T-cell (primary cell): ENCODE results near the gene PGC. TPM values are rescaled to one million over a fixed set of nuclear protein-coding genes. Genes with fewer than 3 reads are reported as not detected.

Source experiments
- ATAC-seq, 4 experiments: fragments of 200-7000 bp in 3 of 4; fragments of 150-1000 bp in 1 of 4; cut with Tn5 transposase; replicated peaks in 1 of 4; 1 replicate in 3 of 4; 2 replicates in 1 of 4; pipeline ENCODE4 v1.10.0; 2021; ENCODE audit warnings: moderate library complexity in 3 of 4, mild to moderate bottlenecking in 2 of 4, moderate number of reproducible peaks in 1 of 4
- CTCF ChIA-PET, 2 donors: fragments of 300-600 bp; sonication (Branson Sonifier 250); formaldehyde crosslinking; loops; one replicate each; lab custom pipeline; 2022; ENCODE audit warnings: antibody characterized with exemption in 2 of 2; lab: Charles Lee
- POLR2A ChIA-PET, 2 donors: fragments of 300-600 bp; sonication (Branson Sonifier 250); formaldehyde crosslinking; loops; one replicate each; lab custom pipeline; 2022; ENCODE audit warnings: antibody characterized with exemption in 2 of 2; lab: Charles Lee
- DNase-seq, 35 experiments: peaks; one replicate each; pipeline versions ENCODE4 v3.0.0 to v3.0.0-alpha.2; 2013 to 2023
- H3K27ac ChIP-seq: one replicate; pipeline ENCODE4 v1.5.1; 2013; ENCODE audit warnings: low read length
- H3K27me3 ChIP-seq, 2 experiments: replicated peaks in 1 of 2; 1 replicate in 1 of 2; 2 replicates in 1 of 2; pipeline versions ENCODE4 v1.6.1 to v1.7.0; 2013; ENCODE audit warnings: low read length in 1 of 2, mixed read lengths in 1 of 2; ENCODE audit not compliant: control insufficient read depth in 2 of 2, insufficient read depth in 2 of 2; ENCODE audit errors: extremely low read depth in 1 of 2
- H3K36me3 ChIP-seq, 2 donors: 1 replicate in 1 of 2; 2 replicates in 1 of 2; pipeline versions ENCODE4 v1.6.1 to v1.7.0; 2013; ENCODE audit warnings: low read length in 1 of 2; ENCODE audit not compliant: control insufficient read depth in 2 of 2, insufficient read depth in 1 of 2; ENCODE audit errors: extremely low read depth in 1 of 2
- H3K4me1 ChIP-seq, 2 experiments: 1 replicate in 1 of 2; 2 replicates in 1 of 2; pipeline versions ENCODE4 v1.6.1 to v1.7.0; 2013; ENCODE audit warnings: low read length in 2 of 2, mixed read lengths in 1 of 2; ENCODE audit not compliant: insufficient read depth in 2 of 2, control insufficient read depth in 1 of 2; ENCODE audit errors: extremely low read depth in 1 of 2
- H3K4me3 ChIP-seq, 2 donors: 1 replicate in 1 of 2; 2 replicates in 1 of 2; pipeline versions ENCODE4 v1.5.1 to v1.7.0; 2013; ENCODE audit warnings: mild to moderate bottlenecking in 2 of 2, low read length in 1 of 2, moderate library complexity in 1 of 2; ENCODE audit not compliant: control insufficient read depth in 1 of 2; ENCODE audit errors: extremely low read depth in 1 of 2
- H3K9me3 ChIP-seq: 2 replicates; pipeline ENCODE4 v1.7.0; 2013
- H3K27ac Mint-ChIP-seq, 2 donors: one replicate each; pipeline ENCODE4 v1.8.0; 2020 to 2021; ENCODE audit warnings: mild to moderate bottlenecking in 2 of 2, mixed read lengths in 2 of 2
- H3K27me3 Mint-ChIP-seq, 2 donors: one replicate each; pipeline ENCODE4 v1.8.0; 2021 to 2022; ENCODE audit warnings: mixed read lengths in 2 of 2
- H3K36me3 Mint-ChIP-seq: one replicate; pipeline ENCODE4 v1.8.0; 2021; ENCODE audit warnings: mixed read lengths
- H3K4me1 Mint-ChIP-seq, 3 donors: one replicate each; pipeline ENCODE4 v1.8.0; 2020 to 2022; ENCODE audit warnings: mixed read lengths in 3 of 3, mild to moderate bottlenecking in 1 of 3
- H3K4me3 Mint-ChIP-seq, 3 donors: one replicate each; pipeline ENCODE4 v1.8.0; 2020 to 2022; ENCODE audit warnings: mild to moderate bottlenecking in 3 of 3, mixed read lengths in 3 of 3, moderate library complexity in 3 of 3
- H3K9me3 Mint-ChIP-seq, 3 donors: one replicate each; pipeline ENCODE4 v1.8.0; 2020 to 2022; ENCODE audit warnings: mixed read lengths in 3 of 3
- WGBS: methylation state at CpG from one replicate; pipeline ENCODE4 v1.1.5; 2013; ENCODE audit warnings: missing lambda C conversion rate; ENCODE audit not compliant: insufficient coverage; 5-methylcytosine and 5-hydroxymethylcytosine counted together
- total RNA-seq, 35 experiments: library from RNA in 6 of 35; stranded (reverse) in 6 of 35; fragments of 120-200 nt in 1 of 35; gene quantifications; one replicate each; pipeline versions ENCODE4 v1.2.1 to v1.2.4 and lab custom pipeline; 2013 to 2026

Gene PGC
- total RNA-seq, 5 donors from 2014 or later (not counting 1 experiment from before 2014, with no cell fraction given) = 0.58 to 0.86 (median 0.70) TPM; not detected in 2

DNA sequence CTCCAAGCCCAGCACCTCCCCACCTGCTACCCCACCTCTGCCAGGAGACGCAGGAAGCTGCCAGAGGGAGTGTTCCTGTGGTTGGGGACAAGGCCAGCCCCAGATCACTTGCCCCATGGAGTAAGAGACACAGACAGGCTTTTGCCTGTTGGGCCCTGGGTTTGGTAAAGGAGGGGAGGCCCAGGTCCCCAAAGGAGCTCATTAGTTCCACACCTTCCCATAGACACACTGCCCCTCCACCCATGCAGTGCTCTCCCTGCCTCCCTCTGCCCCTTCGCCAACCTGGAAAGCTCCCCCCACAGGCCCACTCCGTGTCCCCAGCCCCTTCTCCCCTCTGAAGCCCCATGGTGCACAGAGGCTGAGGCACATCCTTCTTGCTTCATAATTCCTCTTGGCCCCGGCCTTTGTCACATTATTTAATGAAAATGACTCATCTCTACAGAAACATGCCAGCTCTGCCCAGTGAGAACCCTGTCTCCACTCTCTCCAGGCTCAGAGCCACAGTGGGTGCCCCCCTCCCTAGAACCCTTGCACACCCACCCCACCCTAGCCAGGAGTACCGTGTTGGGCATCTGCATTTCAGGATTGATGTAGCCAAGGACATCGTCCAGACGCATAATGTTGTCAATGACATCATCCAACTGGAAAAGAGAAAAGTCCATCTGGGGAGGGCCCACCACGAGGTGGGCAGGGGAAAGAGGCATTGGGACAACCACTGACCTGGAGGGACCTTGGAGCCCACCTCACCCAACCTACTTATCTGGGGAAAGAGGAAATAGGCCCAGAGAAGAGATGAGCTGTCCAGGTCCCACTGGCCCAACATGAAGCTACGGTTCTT, 57.8 kb downstream of the PGC start:
- Mint-ChIP-seq H3K36me3 (peaks cover 12% of the 10 kb centered on the region), H3K4me1 (no peaks in the 10 kb centered on the region), H3K27ac (no peak overlapping the region), H3K9me3 (no peaks in the 10 kb centered on the region), H3K27me3 (no peaks in the 10 kb centered on the region), H3K4me3 (no peak overlapping the region)
- H3K9me3 ChIP-seq = no peaks in the 10 kb centered on the region
- POLR2A ChIA-PET = interaction anchor here in 1 of 2 donors (0.6 kb wide), 1 partner anchor 12 kb away, joined by 3 read pairs; no protein-coding TSS in a partner anchor
- H3K36me3 ChIP-seq = peaks cover 14 to 31% of the 10 kb centered on the region in 2 donors
- no peaks in the 10 kb centered on the region for H3K27me3 ChIP-seq
- ATAC-seq = no peak
- no peak overlapping the region for H3K27ac ChIP-seq
- WGBS = 90% methylated on average over 5 of the region's 9 CpGs
- no peak for DNase-seq
- CTCF ChIA-PET = interaction anchor here in 1 of 2 donors (0.7 to 1.1 kb wide), 2 partner anchors 17 to 386 kb away, joined by 3 to 4 read pairs; no protein-coding TSS in a partner anchor
- H3K4me1 ChIP-seq = no peaks in the 10 kb centered on the region
- H3K4me3 ChIP-seq = no peak overlapping the region

DNA sequence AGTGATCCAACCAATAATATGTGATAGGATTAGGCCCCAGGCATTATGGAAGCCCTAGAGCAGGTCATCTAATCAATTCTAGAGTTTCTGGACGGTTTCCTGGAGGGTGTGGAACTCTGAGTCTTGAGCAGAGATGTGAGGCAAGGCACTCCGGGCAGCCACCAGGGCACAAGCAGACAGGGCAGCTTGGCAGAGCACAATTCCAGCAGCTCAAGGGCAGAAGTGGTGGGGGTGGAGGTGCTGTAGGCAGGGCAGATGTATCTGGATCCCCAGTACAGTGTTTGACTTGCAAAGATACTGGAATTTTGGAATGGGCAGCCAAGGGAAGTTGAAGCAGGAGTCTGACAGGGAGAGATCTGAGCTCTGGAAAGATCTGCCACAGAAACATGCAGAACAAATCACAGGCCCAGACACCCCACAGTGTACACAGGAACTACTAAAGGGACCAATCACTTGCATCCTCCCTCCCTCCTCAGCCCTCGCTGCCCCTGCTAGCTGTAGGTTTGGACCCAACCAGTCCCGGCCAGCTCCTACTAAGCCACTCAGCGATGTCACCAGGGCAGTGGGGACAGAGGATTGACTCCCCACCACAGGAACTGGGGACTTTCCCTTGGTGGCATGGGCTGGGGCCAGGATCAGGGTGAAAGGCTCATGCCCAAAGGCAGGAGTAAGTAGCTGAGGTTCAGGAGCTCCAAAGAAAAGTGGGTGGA, 58.8 kb downstream of the PGC start:
- POLR2A ChIA-PET = no interaction called here
- H3K4me3 Mint-ChIP-seq = no peak overlapping the region
- H3K4me1 Mint-ChIP-seq = peaks cover 4 to 6% (median 5%) of the 10 kb centered on the region in 3 donors
- H3K9me3 Mint-ChIP-seq = no peaks in the 10 kb centered on the region
- ATAC-seq = no peak
- H3K4me1 ChIP-seq = peaks cover 0 to 6% of the 10 kb centered on the region in 2 experiments
- H3K27me3 Mint-ChIP-seq = no peaks in the 10 kb centered on the region
- peaks cover 0 to 1% of the 10 kb centered on the region in 2 experiments for H3K27me3 ChIP-seq
- 85% methylated on average over 4 of the region's 5 CpGs for WGBS
- no peak overlapping the region for H3K27ac ChIP-seq
- no peak overlapping the region for H3K27ac Mint-ChIP-seq
- H3K36me3 ChIP-seq = peaks cover 14 to 31% of the 10 kb centered on the region in 2 donors
- DNase-seq = no peak
- no peak overlapping the region for H3K4me3 ChIP-seq
- H3K36me3 Mint-ChIP-seq = peaks cover 12% of the 10 kb centered on the region
- CTCF ChIA-PET = interaction anchor here in 1 of 2 donors (1.1 kb wide), 1 partner anchor 18 kb away, joined by 4 read pairs; no protein-coding TSS in a partner anchor
- H3K9me3 ChIP-seq = no peaks in the 10 kb centered on the region

DNA sequence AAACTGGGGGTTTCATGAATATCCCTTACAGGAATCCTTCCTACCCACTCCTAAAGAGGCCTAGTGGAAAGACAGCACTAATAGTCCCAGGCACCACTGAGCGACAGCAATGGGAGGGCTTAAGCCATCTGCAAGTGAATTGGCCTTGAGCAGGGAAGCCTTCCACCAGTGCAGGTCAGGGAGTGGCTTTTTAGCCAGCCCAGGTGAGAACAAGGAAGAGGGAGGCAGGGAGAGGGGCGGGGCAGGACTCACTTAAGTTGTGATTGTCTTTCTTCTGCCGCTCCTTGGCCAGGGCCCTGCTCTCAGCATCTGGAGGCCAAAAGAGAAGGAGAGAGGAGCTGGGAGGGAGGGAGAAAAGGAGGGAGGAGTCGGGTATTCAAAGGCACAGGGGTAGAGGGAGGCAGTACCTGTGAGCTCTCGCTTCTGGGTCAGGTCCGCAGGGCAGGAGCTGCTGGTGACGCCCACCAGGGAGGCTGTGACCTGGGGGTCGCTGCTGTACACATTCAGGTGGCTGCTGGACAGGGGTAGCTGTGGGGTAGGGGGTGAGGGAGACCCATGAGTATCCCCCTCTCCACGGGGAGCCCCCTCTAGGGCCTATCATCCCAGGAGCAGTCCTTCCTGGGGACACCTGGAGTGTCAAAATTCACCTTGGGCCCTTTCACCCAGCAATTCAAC, 59.6 kb downstream of the PGC start:
- no peaks in the 10 kb centered on the region for H3K27me3 Mint-ChIP-seq
- CTCF ChIA-PET = no interaction called here
- peaks cover 14 to 31% of the 10 kb centered on the region in 2 donors for H3K36me3 ChIP-seq
- WGBS = 94% methylated on average over 3 of the region's 9 CpGs
- H3K27me3 ChIP-seq = peaks cover 0 to 9% of the 10 kb centered on the region in 2 experiments
- H3K9me3 ChIP-seq = no peaks in the 10 kb centered on the region
- no peak overlapping the region for H3K27ac Mint-ChIP-seq
- no peak overlapping the region for H3K4me3 Mint-ChIP-seq
- H3K36me3 Mint-ChIP-seq = peaks cover 12% of the 10 kb centered on the region
- DNase-seq (no peak), ATAC-seq (no peak)
- no peak overlapping the region for H3K4me3 ChIP-seq
- peaks cover 8 to 10% (median 8%) of the 10 kb centered on the region in 3 donors for H3K4me1 Mint-ChIP-seq
- POLR2A ChIA-PET = no interaction called here
- peaks cover 0 to 14% of the 10 kb centered on the region in 2 experiments for H3K4me1 ChIP-seq
- H3K9me3 Mint-ChIP-seq = no peaks in the 10 kb centered on the region
- H3K27ac ChIP-seq = no peak overlapping the region

Other genes starting within 250 kb of the PGC start
- gene FOXP4, start 201.0 kb downstream of the PGC start, total RNA-seq = 10 to 100 TPM in 1 of 5 donors, 1 to 10 TPM in 4; 4.6 to 10.1 (median 9.5) TPM
- gene MDFI, start 108.9 kb downstream of the PGC start, total RNA-seq = not detected
- 10 to 100 TPM; 18.9 to 28.1 (median 19.5) TPM for gene TFEB, start 11.8 kb downstream of the PGC start, total RNA-seq
- gene FRS3, start 32.5 kb upstream of the PGC start, total RNA-seq = 10 to 100 TPM in 1 of 5 donors, 1 to 10 TPM in 4; 5.2 to 10.4 (median 8.9) TPM
- gene PRICKLE4, start 33.4 kb upstream of the PGC start, total RNA-seq = under 1 TPM in 2 of 5 donors, not detected in 3; 0.44 to 0.60 TPM
- 100 to 1,000 TPM; 124 to 131 (median 127) TPM for gene TOMM6, start 40.3 kb upstream of the PGC start, total RNA-seq
- gene USP49, start 148.0 kb upstream of the PGC start, total RNA-seq = 1 to 10 TPM; 2.5 to 5.2 (median 3.3) TPM
- gene MED20, start 173.7 kb upstream of the PGC start, total RNA-seq = 10 to 100 TPM in 3 of 5 donors, 1 to 10 TPM in 2; 5.4 to 12.1 (median 11.1) TPM
- gene BYSL, start 174.1 kb upstream of the PGC start, total RNA-seq = 10 to 100 TPM in 3 of 5 donors, 1 to 10 TPM in 2; 3.5 to 20.5 (median 15.0) TPM
- gene CCND3, start 194.4 kb upstream of the PGC start, total RNA-seq = 100 to 1,000 TPM; 265 to 532 (median 284) TPM